Natural killer cell (primary cell): ENCODE measurements around the gene GALNS. TPM values are rescaled to one million over a fixed set of nuclear protein-coding genes. Genes with fewer than 3 reads are reported as not detected.

Source experiments
- ATAC-seq, 3 donors: fragments of 150-1000 bp in 2 of 3; fragments of 200-7000 bp in 1 of 3; cut with Tn5 transposase; 1 replicate in 1 of 3; 2 replicates in 2 of 3; pipeline ENCODE4 v1.10.0; 2021; ENCODE audit warnings: mild to moderate bottlenecking in 2 of 3, moderate library complexity in 2 of 3
- DNase-seq, 2 donors: peaks; one replicate each; pipeline versions ENCODE4 v3.0.0 to v3.0.0-alpha.2; 2013 to 2021; ENCODE audit warnings: mixed read lengths in 1 of 2
- H3K27ac ChIP-seq: one replicate; pipeline ENCODE4 v1.5.1; 2013; ENCODE audit warnings: mild to moderate bottlenecking, low read length
- H3K27me3 ChIP-seq: one replicate; pipeline ENCODE4 v1.6.1; 2013; ENCODE audit warnings: low read length; ENCODE audit not compliant: control insufficient read depth, insufficient read depth
- H3K36me3 ChIP-seq: one replicate; pipeline ENCODE4 v1.6.1; 2013; ENCODE audit warnings: low read length; ENCODE audit not compliant: control insufficient read depth, insufficient read depth
- H3K4me1 ChIP-seq: one replicate; pipeline ENCODE4 v1.6.1; 2013; ENCODE audit warnings: low read length; ENCODE audit not compliant: control insufficient read depth, insufficient read depth
- H3K4me3 ChIP-seq: one replicate; pipeline ENCODE4 v1.5.1; 2013; ENCODE audit warnings: low read length
- H3K9me3 ChIP-seq: one replicate; pipeline ENCODE4 v1.6.1; 2013; ENCODE audit warnings: low read length; ENCODE audit not compliant: control insufficient read depth, insufficient read depth
- H3K27ac Mint-ChIP-seq, 2 donors: one replicate each; pipeline ENCODE4 v1.8.0; 2022; ENCODE audit warnings: mild to moderate bottlenecking in 2 of 2, mixed read lengths in 2 of 2, moderate library complexity in 1 of 2
- H3K27me3 Mint-ChIP-seq, 2 donors: one replicate each; pipeline ENCODE4 v1.8.0; 2022; ENCODE audit warnings: low read depth in 2 of 2, mixed read lengths in 2 of 2
- H3K36me3 Mint-ChIP-seq: one replicate; pipeline ENCODE4 v1.8.0; 2022; ENCODE audit warnings: mixed read lengths
- H3K4me1 Mint-ChIP-seq, 2 donors: one replicate each; pipeline ENCODE4 v1.8.0; 2022; ENCODE audit warnings: mixed read lengths in 2 of 2
- H3K4me3 Mint-ChIP-seq: one replicate; pipeline ENCODE4 v1.8.0; 2022; ENCODE audit warnings: mild to moderate bottlenecking, moderate library complexity, mixed read lengths
- H3K9me3 Mint-ChIP-seq, 2 donors: one replicate each; pipeline ENCODE4 v1.8.0; 2022; ENCODE audit warnings: mixed read lengths in 2 of 2
- WGBS: methylation state at CpG from one replicate; pipeline ENCODE4 v1.1.7; 2013; ENCODE audit warnings: missing lambda C conversion rate; ENCODE audit not compliant: insufficient coverage; 5-methylcytosine and 5-hydroxymethylcytosine counted together
- intact Hi-C: fragments of 100-400 bp; cut with micrococcal nuclease; formaldehyde crosslinking; loops from one replicate; pipeline ENCODE4 v1.14.2; 2022
- total RNA-seq, 4 donors: library from RNA; stranded (reverse); fragments of 120-200 nt in 1 of 4; gene quantifications; one replicate each; pipeline versions ENCODE4 v1.2.3 to v1.2.4, GENCODE V29; 2013 to 2022
- TF ChIP-seq, protein P1 (sequence below): fragments of 200-600 bp; IDR thresholded peaks from one replicate; pipeline ENCODE4 v1.8.0; 2022; ENCODE audit warnings: antibody characterized with exemption

The GALNS gene
- total RNA-seq, 3 donors from 2014 or later (not counting 1 experiment from before 2014, with no cell fraction given) = 58.1 to 75.8 (median 65.7) TPM

DNA sequence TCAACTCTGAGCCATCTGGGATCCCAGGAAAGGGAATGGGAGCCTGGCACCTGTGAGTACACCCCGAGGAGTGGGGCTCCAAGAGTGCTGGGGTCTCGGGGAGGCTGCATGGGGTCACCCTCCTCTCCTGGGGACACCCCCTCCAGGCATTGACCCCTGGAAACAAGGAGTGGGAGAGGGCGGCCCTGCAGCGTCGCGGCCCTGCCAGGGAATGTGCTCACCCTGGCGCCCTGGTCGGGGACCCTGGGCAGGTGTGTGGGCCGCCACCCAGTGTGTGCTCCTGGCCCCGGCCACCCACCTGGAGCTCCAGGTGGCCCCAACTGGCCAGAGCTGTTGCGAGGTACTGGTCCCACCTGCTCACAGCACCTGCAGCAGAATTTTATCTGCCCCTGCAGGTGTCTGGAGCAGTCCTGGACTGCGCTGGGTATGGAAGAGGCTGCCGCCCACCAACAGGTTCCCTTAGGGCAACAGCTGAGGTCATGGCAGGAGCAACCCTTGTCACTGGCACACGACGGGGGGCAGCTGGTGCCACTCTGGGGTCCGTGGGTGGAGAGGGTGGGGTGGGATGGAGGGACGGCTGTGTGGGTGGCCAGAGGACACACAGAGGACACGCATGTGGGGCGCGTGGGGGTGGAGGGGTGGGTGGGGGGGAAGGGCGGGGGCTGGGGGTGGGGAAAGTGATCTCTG is 15.1 kb upstream of the GALNS start:
- no peaks in the 10 kb centered on the region for H3K9me3 Mint-ChIP-seq
- H3K27ac Mint-ChIP-seq = no peak overlapping the region
- TF ChIP-seq, protein P1, sequence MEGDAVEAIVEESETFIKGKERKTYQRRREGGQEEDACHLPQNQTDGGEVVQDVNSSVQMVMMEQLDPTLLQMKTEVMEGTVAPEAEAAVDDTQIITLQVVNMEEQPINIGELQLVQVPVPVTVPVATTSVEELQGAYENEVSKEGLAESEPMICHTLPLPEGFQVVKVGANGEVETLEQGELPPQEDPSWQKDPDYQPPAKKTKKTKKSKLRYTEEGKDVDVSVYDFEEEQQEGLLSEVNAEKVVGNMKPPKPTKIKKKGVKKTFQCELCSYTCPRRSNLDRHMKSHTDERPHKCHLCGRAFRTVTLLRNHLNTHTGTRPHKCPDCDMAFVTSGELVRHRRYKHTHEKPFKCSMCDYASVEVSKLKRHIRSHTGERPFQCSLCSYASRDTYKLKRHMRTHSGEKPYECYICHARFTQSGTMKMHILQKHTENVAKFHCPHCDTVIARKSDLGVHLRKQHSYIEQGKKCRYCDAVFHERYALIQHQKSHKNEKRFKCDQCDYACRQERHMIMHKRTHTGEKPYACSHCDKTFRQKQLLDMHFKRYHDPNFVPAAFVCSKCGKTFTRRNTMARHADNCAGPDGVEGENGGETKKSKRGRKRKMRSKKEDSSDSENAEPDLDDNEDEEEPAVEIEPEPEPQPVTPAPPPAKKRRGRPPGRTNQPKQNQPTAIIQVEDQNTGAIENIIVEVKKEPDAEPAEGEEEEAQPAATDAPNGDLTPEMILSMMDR = no peak
- peaks cover 10 to 13% of the 10 kb centered on the region in 2 donors for H3K27me3 Mint-ChIP-seq
- H3K4me3 ChIP-seq = no peak overlapping the region
- intact Hi-C loops = no loop called here
- H3K27me3 ChIP-seq = peaks cover 8% of the 10 kb centered on the region
- H3K36me3 Mint-ChIP-seq = no peaks in the 10 kb centered on the region
- DNase-seq (no peak), ATAC-seq (no peak)
- no peaks in the 10 kb centered on the region for H3K4me1 ChIP-seq
- no peaks in the 10 kb centered on the region for H3K4me1 Mint-ChIP-seq
- H3K4me3 Mint-ChIP-seq = no peak overlapping the region
- H3K27ac ChIP-seq = no peak overlapping the region
- H3K9me3 ChIP-seq = no peaks in the 10 kb centered on the region
- 76% methylated on average over 16 of the region's 21 CpGs for WGBS
- H3K36me3 ChIP-seq = no peaks in the 10 kb centered on the region

DNA sequence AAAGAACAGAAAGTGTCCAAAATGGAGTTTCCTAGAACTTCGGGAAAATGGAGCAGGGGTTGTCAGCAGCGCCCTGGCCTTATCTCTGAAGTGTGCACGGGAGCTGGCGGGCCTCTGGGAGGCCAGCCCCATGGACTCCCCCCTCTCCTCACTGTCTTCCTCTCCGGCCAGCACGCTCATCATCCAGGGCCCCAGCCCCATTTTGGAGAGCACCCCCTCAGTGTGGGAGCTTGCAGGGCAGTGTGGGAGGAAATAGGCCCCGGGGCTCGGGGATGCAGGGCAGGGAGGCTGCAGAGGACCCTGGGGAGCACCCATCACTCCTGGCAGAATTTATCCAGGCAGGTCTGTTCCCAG is 14.6 kb upstream of the GALNS start:
- H3K4me3 Mint-ChIP-seq = no peak overlapping the region
- Histone ChIP-seq H3K4me3 (no peak overlapping the region), H3K9me3 (no peaks in the 10 kb centered on the region), H3K27ac (no peak overlapping the region), H3K4me1 (no peaks in the 10 kb centered on the region), H3K27me3 (peaks cover 8% of the 10 kb centered on the region), H3K36me3 (no peaks in the 10 kb centered on the region)
- whole genome bisulfite sequencing = 18% methylated on average over 8 of the region's 8 CpGs
- H3K4me1 Mint-ChIP-seq = no peaks in the 10 kb centered on the region
- no peak overlapping the region for H3K27ac Mint-ChIP-seq
- intact Hi-C loops = no loop called here
- H3K36me3 Mint-ChIP-seq = no peaks in the 10 kb centered on the region
- H3K9me3 Mint-ChIP-seq = no peaks in the 10 kb centered on the region
- DNase-seq (no peak), ATAC-seq (no peak)
- TF ChIP-seq, protein P1 = no peak
- peaks cover 10 to 13% of the 10 kb centered on the region in 2 donors for H3K27me3 Mint-ChIP-seq

DNA sequence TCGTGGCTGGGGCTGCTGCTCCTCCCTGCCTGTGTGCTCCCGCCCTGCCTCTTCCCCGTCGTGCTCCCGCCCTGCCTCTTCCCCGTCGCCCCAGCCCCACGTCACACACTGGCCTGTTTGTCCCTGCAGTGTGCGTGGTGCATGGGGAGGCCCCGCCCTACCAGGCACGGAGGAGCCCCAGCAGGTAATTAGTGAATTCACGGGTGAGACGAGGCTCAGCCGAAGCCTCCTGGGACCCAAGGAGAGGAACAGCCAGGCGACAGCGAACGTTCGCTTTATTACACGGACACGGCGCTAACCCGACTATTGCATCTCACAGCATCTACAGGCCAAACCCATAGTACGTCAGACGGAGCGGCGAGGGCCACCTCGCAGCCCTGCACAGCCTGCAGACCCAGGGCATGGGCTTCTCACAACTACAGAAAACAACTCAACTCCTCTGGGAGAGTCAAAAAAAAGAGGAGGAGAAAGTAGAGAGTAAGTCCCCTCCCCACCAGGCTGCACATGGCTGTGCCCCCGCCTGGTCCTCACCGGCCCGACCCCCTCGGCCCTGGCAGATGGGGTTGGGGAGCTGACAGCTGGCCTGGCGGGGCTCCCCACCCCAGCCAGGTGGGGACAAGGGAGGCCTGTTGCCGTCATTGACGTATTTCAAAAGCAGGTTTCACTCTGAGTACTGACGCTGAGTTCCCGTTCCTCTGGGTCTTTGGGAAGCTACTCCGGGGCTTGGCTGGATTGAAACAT is 14.0 kb upstream of the GALNS start:
- no peak overlapping the region for H3K4me3 ChIP-seq
- H3K36me3 ChIP-seq = no peaks in the 10 kb centered on the region
- intact Hi-C loops = no loop called here
- H3K9me3 ChIP-seq = no peaks in the 10 kb centered on the region
- Mint-ChIP-seq H3K4me1 (no peaks in the 10 kb centered on the region), H3K27ac (no peak overlapping the region), H3K36me3 (no peaks in the 10 kb centered on the region), H3K4me3 (no peak overlapping the region), H3K27me3 (peaks cover 10 to 13% of the 10 kb centered on the region in 2 donors), H3K9me3 (no peaks in the 10 kb centered on the region)
- peak in 1 of 3 donors; percentile 34 for ATAC-seq
- DNase-seq = no peak
- no peaks in the 10 kb centered on the region for H3K4me1 ChIP-seq
- no peak overlapping the region for H3K27ac ChIP-seq
- H3K27me3 ChIP-seq = peaks cover 8% of the 10 kb centered on the region
- WGBS = 27% methylated on average over 36 of the region's 37 CpGs
- TF ChIP-seq, protein P1 = no peak
